ENCODE results near the gene NR3C2. TPM values are rescaled to one million over a fixed set of nuclear protein-coding genes. Genes with fewer than 3 reads are reported as not detected.
A peak's percentile ranks its signal among the peaks of the same experiment; 100 is the strongest.

Gene NR3C2
- total and polyA plus RNA-seq, 2 experiments from 2014 or later: 1.2 to 3.0 TPM

GRCh38 chr4:148152868-148153625, 289.2 kb downstream of the NR3C2 start:
- no peak overlapping the region for H3K4me2 ChIP-seq
- Mint-ChIP-seq H3K36me3 (ENCODE audit: low read depth) (no peaks in the 10 kb centered on the region), H3K9me3 (no peaks in the 10 kb centered on the region; the same call in 1 of the 3 replicates), H3K4me1 (peaks cover 4% of the 10 kb centered on the region; the same call in 1 of the 3 replicates), H3K4me3 (no peak overlapping the region), H3K27ac (peak overlapping the region; percentile 50; the same call in 1 of the 2 replicates), H3K27me3 (ENCODE audit: insufficient read depth, low read depth, poor library complexity) (no peaks in the 10 kb centered on the region)
- no peak overlapping the region for H2AFZ ChIP-seq
- H4K20me1 ChIP-seq (replicated peaks; ENCODE audit: insufficient read depth): no peaks in the 10 kb centered on the region
- peaks cover 4% of the 10 kb centered on the region; the same call in 1 of the 2 replicates for H3K9me2 ChIP-seq (ENCODE audit: insufficient read depth)
- H3K36me3 ChIP-seq (ENCODE audit: insufficient read depth): no peaks in the 10 kb centered on the region
- H3K79me2 ChIP-seq (replicated peaks; ENCODE audit: insufficient read depth): no peaks in the 10 kb centered on the region
- H3K27me3 ChIP-seq (ENCODE audit: insufficient read depth): no peaks in the 10 kb centered on the region
- no peak for ATAC-seq
- no peak overlapping the region for H3K27ac ChIP-seq (ENCODE audit: low read depth)
- H3K4me3 ChIP-seq: no peak overlapping the region
- no peaks in the 10 kb centered on the region; the same call in none of the 2 replicates for H3K4me1 ChIP-seq (ENCODE audit: insufficient read depth)
- peak in 1 of 2 experiments; percentile 34; a peak in 2 of 4 replicates for TF ChIP-seq CTCF (conservative IDR thresholded peaks at IDR 0.05; ENCODE audit: low read depth in 2 of 2)
- no peak for TF ChIP-seq JUNB (IDR thresholded peaks at IDR 0.05; ENCODE audit: unreplicated experiment)
- no peak for TF ChIP-seq POLR2AphosphoS5 (IDR thresholded peaks at IDR 0.05; ENCODE audit: low read depth)
- TF ChIP-seq ZNF114 (CRISPR knock-in tag; IDR thresholded peaks at IDR 0.05): no peak
- TF ChIP-seq NANOG (IDR thresholded peaks at IDR 0.05; ENCODE audit: borderline replicate concordance): no peak
- no peak for TF ChIP-seq EZH2 (IDR thresholded peaks at IDR 0.05; ENCODE audit: low read depth, unreplicated experiment)
- no peak for TF ChIP-seq STAT1 (IDR thresholded peaks at IDR 0.05; ENCODE audit: unreplicated experiment)
- no peak for TF ChIP-seq ZNF331 (CRISPR knock-in tag; IDR thresholded peaks at IDR 0.05; ENCODE audit: low read depth)
- no peak for TF ChIP-seq REST (IDR thresholded peaks at IDR 0.05; ENCODE audit: unreplicated experiment)
- H3F3A ChIP-seq (replicated peaks; ENCODE audit: low read depth): no peaks in the 10 kb centered on the region
- DNase-seq (ENCODE audit: low spot score): no peak

GRCh38 chr4:148151806-148152205, 290.4 kb downstream of the NR3C2 start:
- Histone ChIP-seq H2AFZ (no peak overlapping the region), H3K4me3 (no peak overlapping the region), H3K79me2 (replicated peaks; ENCODE audit: insufficient read depth) (no peaks in the 10 kb centered on the region), H3K36me3 (ENCODE audit: insufficient read depth) (no peaks in the 10 kb centered on the region), H3K4me2 (0 out of 2 replicates have a peak overlapping the region, but pooled peaks have one; percentile 11), H3F3A (replicated peaks; ENCODE audit: low read depth) (no peaks in the 10 kb centered on the region), H3K27me3 (ENCODE audit: insufficient read depth) (no peaks in the 10 kb centered on the region), H3K4me1 (ENCODE audit: insufficient read depth) (no peaks in the 10 kb centered on the region; the same call in none of the 2 replicates), H4K20me1 (replicated peaks; ENCODE audit: insufficient read depth) (no peaks in the 10 kb centered on the region), H3K9me2 (ENCODE audit: insufficient read depth) (peaks cover 4% of the 10 kb centered on the region; the same call in 1 of the 2 replicates), H3K27ac (ENCODE audit: low read depth) (no peak overlapping the region)
- H3K27me3 Mint-ChIP-seq (ENCODE audit: insufficient read depth, low read depth, poor library complexity): no peaks in the 10 kb centered on the region
- ATAC-seq (no peak), DNase-seq (ENCODE audit: low spot score) (no peak)
- H3K4me3 Mint-ChIP-seq: no peak overlapping the region
- H3K4me1 Mint-ChIP-seq: peaks cover 4% of the 10 kb centered on the region; the same call in 1 of the 3 replicates
- no peaks in the 10 kb centered on the region; the same call in 2 of the 3 replicates for H3K9me3 Mint-ChIP-seq
- H3K27ac Mint-ChIP-seq: no peak overlapping the region
- H3K36me3 Mint-ChIP-seq (ENCODE audit: low read depth): no peaks in the 10 kb centered on the region
- TF ChIP-seq EZH2phosphoT487 (IDR thresholded peaks at IDR 0.05; ENCODE audit: unreplicated experiment) (no peak), POLR2AphosphoS5 (IDR thresholded peaks at IDR 0.05; ENCODE audit: low read depth) (no peak), JUNB (IDR thresholded peaks at IDR 0.05; ENCODE audit: unreplicated experiment) (no peak), STAT1 (IDR thresholded peaks at IDR 0.05; ENCODE audit: unreplicated experiment) (no peak), CREB1 (CRISPR knock-in tag; IDR thresholded peaks at IDR 0.05; ENCODE audit: low read depth) (no peak), NANOG (IDR thresholded peaks at IDR 0.05; ENCODE audit: borderline replicate concordance) (no peak), EZH2 (IDR thresholded peaks at IDR 0.05; ENCODE audit: low read depth, unreplicated experiment) (no peak), ETS1 (IDR thresholded peaks at IDR 0.05) (no peak), CTCF (conservative IDR thresholded peaks at IDR 0.05; ENCODE audit: low read depth in 2 of 2) (no peak), ZNF114 (CRISPR knock-in tag; IDR thresholded peaks at IDR 0.05) (no peak)
